Activated naive CD4-positive, alpha-beta T cell treated with anti-CD3 and anti-CD28 coated beads, Interleukin-2, amount 50 U/mL, for 24 hours (primary cell): Measurements from ENCODE around the gene C3orf70.

Experiments used
- H3K27ac Mint-ChIP-seq: one replicate; pipeline ENCODE4 v1.8.0; 2021; ENCODE audit warnings: mild to moderate bottlenecking, mixed read lengths
- H3K27me3 Mint-ChIP-seq: one replicate; pipeline ENCODE4 v1.8.0; 2021; ENCODE audit warnings: mixed read lengths
- H3K36me3 Mint-ChIP-seq: one replicate; pipeline ENCODE4 v1.8.0; 2021; ENCODE audit warnings: mixed read lengths
- H3K4me1 Mint-ChIP-seq: one replicate; pipeline ENCODE4 v1.8.0; 2021; ENCODE audit warnings: mixed read lengths
- H3K4me3 Mint-ChIP-seq: one replicate; pipeline ENCODE4 v1.8.0; 2021; ENCODE audit warnings: mild to moderate bottlenecking, mixed read lengths
- H3K9me3 Mint-ChIP-seq: one replicate; pipeline ENCODE4 v1.8.0; 2021; ENCODE audit warnings: mixed read lengths

Gene C3orf70

DNA sequence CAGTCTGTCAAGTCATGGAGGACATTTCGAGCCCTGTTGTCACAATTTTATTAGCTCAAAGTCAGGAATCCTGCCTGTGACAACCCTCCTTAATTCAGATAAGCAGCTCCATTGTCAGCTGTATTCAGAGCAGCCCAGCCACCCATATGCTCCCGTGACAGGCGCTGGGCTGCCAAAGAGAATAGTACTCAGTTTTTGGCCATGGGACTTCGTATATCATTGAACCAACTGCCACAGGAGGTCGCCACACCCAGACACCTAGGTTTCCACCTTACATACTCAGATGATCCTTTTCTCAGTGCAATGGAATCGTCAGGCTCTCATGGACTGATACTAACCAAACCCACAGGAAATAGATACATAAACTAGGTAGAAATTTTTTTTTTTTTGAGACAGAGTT is 100.2 kb downstream of the C3orf70 start:
- Mint-ChIP-seq H3K27ac (no peak overlapping the region), H3K27me3 (no peaks in the 10 kb centered on the region), H3K4me1 (no peaks in the 10 kb centered on the region), H3K36me3 (peaks cover 78% of the 10 kb centered on the region), H3K4me3 (no peak overlapping the region), H3K9me3 (peaks cover 34% of the 10 kb centered on the region)

DNA sequence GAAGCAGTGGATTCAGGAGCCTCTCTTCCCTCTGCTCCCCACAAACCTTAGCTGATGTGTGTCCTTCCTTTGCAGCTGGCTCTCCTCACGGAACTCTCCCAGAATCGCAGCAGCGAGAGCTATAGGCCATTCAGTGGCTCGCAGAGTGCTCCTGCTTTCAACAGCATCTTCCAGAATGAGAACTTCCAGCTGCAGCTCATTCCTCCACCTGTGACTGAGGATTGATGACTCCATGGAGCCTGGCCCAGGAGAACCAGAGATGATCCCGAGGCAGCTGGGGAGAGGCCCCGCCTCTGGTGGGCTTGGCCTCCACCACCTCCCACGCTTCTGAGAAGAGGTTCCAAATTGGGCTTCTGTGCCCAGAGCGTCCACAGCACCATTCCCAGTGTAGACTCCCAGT is 101.1 kb downstream of the C3orf70 start:
- H3K4me1 Mint-ChIP-seq = no peaks in the 10 kb centered on the region
- H3K27me3 Mint-ChIP-seq = no peaks in the 10 kb centered on the region
- no peak overlapping the region for H3K27ac Mint-ChIP-seq
- H3K36me3 Mint-ChIP-seq = peaks cover 81% of the 10 kb centered on the region
- H3K9me3 Mint-ChIP-seq = peaks cover 25% of the 10 kb centered on the region
- H3K4me3 Mint-ChIP-seq = no peak overlapping the region

DNA sequence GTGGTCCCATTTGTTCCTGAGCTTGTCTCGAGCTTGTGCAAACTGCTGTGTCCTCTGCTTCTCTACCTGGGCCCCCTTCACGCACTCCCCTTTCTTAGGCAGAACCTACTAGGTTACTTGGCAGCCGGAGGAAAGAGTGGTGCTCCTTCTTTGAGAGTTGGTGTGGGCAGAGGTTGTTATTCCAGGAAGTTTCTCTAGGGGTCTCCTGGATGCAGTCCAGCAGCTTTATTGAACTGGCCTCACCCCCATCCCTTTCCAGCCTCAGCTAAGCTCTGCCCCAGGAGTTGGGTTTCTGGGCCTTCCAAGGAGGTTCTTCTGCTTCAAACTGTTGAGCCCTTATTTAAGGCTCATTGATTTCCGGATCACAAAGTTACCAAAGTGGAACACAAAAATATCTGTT is 103.2 kb downstream of the C3orf70 start:
- no peaks in the 10 kb centered on the region for H3K27me3 Mint-ChIP-seq
- no peaks in the 10 kb centered on the region for H3K4me1 Mint-ChIP-seq
- no peak overlapping the region for H3K27ac Mint-ChIP-seq
- H3K36me3 Mint-ChIP-seq = peaks cover 87% of the 10 kb centered on the region
- H3K4me3 Mint-ChIP-seq = no peak overlapping the region
- H3K9me3 Mint-ChIP-seq = peaks cover 12% of the 10 kb centered on the region

DNA sequence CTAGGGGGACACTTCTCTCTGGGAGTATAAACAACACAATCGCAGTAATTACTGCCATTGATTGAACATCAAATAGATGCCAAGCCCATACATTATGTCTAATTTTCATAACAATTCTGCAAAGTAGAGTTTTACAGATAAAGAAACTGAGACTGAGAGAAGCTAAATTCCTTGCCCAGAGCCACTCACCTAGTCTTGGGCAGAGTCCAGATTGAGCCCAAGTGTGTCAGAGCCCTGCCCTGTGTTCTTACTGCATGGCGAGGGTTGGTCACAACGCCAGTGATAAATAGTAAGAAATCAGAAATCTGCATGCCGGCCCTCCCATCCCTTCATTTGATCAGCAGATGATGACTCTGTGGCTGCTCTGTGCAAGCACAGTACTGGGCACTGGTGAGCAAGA is 106.3 kb downstream of the C3orf70 start:
- Mint-ChIP-seq H3K27me3 (no peaks in the 10 kb centered on the region), H3K27ac (no peak overlapping the region), H3K36me3 (peaks cover 75% of the 10 kb centered on the region), H3K4me1 (no peaks in the 10 kb centered on the region), H3K4me3 (no peak overlapping the region), H3K9me3 (no peaks in the 10 kb centered on the region)

DNA sequence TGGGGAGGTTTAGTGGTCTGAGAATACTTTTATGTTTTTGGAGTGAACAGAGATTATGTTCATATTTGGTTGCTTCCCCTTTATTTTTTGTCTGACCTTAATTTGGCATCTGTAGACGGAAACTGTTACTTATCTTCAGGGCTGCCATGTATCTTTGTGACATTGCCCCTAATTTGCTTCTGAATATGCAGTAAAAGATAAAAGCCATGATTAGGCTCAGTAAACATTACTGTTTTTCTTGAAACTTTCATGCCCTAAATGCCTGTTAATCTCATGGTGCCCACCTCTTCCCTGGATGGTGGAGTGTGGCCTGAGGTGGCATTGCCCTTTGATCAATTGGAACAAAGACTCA is 106.7 kb downstream of the C3orf70 start:
- Mint-ChIP-seq H3K27me3 (no peaks in the 10 kb centered on the region), H3K4me1 (no peaks in the 10 kb centered on the region), H3K9me3 (no peaks in the 10 kb centered on the region), H3K27ac (no peak overlapping the region), H3K4me3 (no peak overlapping the region), H3K36me3 (peaks cover 74% of the 10 kb centered on the region)

DNA sequence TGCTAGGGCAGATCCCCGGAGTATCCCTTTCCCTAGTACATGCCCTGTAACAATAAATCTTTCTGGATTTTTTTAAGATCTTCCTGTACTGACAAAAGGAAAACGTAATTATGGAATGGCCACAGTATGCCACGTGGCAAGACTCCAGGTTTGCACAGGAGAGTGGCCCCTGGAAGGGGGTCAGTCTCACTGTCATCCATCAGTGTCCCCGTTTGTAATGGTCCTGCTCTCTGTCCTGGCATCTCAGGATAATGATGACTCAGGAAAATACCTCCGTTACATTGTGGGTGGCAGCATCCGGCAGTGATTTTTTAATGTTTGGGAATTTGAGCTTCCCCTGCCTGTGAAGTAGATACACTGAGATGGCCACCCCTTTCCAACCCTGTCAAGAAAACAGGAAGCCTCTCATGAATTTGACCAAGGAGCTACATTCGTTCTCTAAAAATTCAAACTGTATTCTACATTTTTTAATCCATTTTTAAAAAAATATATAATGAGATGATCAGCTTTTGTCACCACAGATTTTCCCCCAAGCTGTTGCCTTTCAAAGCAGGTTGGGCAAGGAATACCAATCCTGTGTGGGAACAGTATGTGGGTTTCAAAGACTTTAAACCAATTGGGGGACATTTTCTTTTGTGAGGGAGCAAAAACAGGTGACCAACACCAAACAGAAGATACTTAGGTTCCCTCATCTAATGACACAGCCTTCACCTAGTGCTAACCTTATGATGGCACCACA is 110.4 kb downstream of the C3orf70 start:
- peaks cover 61% of the 10 kb centered on the region for H3K36me3 Mint-ChIP-seq

DNA sequence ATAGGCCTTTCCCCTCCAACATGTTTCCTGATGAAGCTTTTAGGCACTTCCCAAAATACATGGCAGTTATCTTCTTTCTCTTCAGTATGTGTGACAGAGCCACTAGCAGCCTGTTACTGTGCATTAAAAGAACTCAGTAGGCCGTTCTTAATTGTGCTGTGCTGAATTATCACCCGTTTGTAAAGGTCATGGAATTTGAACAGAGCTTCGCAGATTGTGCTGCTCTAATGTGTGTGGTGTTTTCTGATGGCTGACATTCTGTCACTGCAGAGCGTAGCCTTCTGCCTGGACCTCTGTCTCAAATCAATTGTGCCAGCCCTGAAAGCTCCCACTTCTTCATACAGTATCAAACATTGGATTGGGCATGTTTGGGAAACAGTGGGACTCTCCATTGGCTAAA is 111.3 kb downstream of the C3orf70 start:
- Mint-ChIP-seq H3K27me3 (no peaks in the 10 kb centered on the region), H3K36me3 (peaks cover 58% of the 10 kb centered on the region), H3K27ac (no peak overlapping the region), H3K4me3 (no peak overlapping the region), H3K9me3 (no peaks in the 10 kb centered on the region), H3K4me1 (no peaks in the 10 kb centered on the region)

More for the DNA sequence above, 110.4 kb downstream of the C3orf70 start:
- Mint-ChIP-seq H3K27me3 (no peaks in the 10 kb centered on the region), H3K4me3 (no peak overlapping the region), H3K27ac (no peak overlapping the region), H3K9me3 (no peaks in the 10 kb centered on the region), H3K4me1 (no peaks in the 10 kb centered on the region)

DNA sequence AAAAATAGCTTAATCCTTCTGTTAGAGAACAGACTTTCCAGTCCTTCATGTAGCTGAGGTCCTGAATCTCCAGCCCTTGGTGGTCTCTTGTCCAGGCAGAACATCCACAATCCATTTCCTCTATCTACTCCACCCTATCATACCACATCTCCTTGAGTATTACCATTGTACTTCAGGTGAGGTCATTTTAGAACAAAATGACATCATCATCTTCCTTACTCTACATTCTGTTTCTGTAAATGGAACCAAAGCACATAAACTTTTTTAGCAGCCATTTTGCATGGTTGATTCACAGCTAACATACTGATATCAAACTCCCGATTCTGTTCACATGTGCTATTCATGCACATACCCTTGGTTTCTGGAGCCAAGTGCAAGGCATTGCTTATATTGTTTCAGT is 112.4 kb downstream of the C3orf70 start:
- Mint-ChIP-seq H3K4me1 (no peaks in the 10 kb centered on the region), H3K36me3 (peaks cover 58% of the 10 kb centered on the region)

DNA sequence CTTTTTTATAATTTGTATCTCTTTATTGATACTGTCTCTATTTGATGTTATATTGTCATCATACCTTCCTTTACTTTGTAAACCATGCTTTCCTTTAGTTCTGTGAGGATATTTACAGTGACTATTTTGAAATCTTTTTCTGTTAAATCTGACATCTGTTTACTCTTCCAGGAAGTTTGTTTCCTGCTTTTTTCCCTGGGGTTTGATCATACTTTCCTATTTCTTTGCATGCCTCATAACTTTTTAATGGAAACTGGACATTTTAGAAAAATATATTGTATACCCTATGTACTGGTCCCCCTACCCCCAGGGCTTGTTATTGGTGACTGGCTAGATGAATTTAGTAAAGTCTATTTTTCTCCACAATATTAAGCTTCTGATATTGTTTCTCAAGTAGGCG is 115.1 kb downstream of the C3orf70 start:
- Mint-ChIP-seq H3K36me3 (peaks cover 66% of the 10 kb centered on the region), H3K9me3 (peaks cover 17% of the 10 kb centered on the region), H3K4me1 (no peaks in the 10 kb centered on the region), H3K4me3 (no peak overlapping the region), H3K27me3 (no peaks in the 10 kb centered on the region), H3K27ac (no peak overlapping the region)

More for the DNA sequence above, 112.4 kb downstream of the C3orf70 start:
- Mint-ChIP-seq H3K27ac (no peak overlapping the region), H3K4me3 (no peak overlapping the region), H3K27me3 (no peaks in the 10 kb centered on the region), H3K9me3 (no peaks in the 10 kb centered on the region)

DNA sequence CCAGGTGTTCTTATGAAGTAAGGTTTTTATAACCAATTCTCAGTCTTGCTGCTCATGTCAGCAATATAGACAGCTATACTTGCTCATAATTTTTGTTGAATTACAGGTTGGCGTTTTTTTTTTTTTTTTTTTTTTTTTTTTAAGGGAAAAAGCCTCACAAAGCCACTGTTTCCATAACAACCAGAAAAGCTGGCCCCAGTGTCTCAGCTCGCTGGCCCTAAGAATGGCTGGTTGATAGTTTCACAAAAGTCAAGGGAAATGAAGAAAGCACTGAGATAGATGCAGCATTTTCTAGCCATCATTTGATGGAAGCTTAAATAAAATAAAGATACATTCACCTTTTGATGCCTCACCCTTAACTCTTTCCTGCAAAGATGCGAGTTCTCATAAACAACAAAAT is 121.9 kb downstream of the C3orf70 start:
- Mint-ChIP-seq H3K27me3 (no peaks in the 10 kb centered on the region), H3K4me3 (no peak overlapping the region), H3K4me1 (no peaks in the 10 kb centered on the region), H3K9me3 (peaks cover 17% of the 10 kb centered on the region), H3K27ac (no peak overlapping the region), H3K36me3 (peaks cover 57% of the 10 kb centered on the region)

DNA sequence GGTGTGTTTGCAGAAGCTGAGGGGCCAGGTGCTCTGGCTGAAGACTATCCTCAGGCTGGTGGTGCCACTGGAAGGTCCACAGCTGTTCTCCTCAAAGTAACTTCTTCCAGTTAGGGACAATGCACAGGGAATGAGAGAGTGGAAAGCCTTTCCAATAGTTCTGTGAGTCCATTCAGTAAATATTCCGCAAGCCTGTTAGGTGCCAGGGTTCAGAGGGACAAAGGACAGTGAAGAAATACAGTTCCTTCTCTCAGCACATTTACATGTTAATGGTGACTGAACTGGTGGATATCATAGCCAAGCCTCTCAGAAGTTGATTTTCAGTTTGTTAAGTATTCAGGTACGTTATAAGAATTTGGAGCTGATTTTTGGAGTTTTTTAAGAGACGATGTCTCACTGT is 122.5 kb downstream of the C3orf70 start:
- Mint-ChIP-seq H3K4me3 (no peak overlapping the region), H3K27ac (no peak overlapping the region), H3K36me3 (peaks cover 55% of the 10 kb centered on the region), H3K27me3 (no peaks in the 10 kb centered on the region), H3K4me1 (no peaks in the 10 kb centered on the region), H3K9me3 (peaks cover 17% of the 10 kb centered on the region)

DNA sequence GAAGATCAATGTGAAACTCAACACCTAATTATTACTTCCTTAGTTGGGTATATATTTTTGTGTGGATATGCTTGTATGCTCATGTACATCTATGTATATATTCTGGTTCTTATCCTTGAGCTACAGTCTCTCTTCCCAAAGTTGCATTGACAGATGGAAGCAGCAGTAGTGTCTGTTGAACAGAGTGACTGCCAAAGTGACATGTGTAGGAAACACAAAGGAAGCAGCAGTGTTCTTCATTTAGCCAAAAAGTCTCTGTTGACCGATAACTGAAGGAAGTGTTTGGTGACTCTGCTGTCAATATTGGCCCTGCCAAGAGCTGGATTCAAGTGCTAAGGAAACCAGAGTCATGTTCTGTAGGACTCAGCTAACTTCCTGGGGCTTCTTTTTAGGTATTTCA is 123.8 kb downstream of the C3orf70 start:
- Mint-ChIP-seq H3K4me3 (no peak overlapping the region), H3K4me1 (no peaks in the 10 kb centered on the region), H3K27me3 (no peaks in the 10 kb centered on the region), H3K36me3 (peaks cover 51% of the 10 kb centered on the region), H3K27ac (no peak overlapping the region), H3K9me3 (peaks cover 7% of the 10 kb centered on the region)

DNA sequence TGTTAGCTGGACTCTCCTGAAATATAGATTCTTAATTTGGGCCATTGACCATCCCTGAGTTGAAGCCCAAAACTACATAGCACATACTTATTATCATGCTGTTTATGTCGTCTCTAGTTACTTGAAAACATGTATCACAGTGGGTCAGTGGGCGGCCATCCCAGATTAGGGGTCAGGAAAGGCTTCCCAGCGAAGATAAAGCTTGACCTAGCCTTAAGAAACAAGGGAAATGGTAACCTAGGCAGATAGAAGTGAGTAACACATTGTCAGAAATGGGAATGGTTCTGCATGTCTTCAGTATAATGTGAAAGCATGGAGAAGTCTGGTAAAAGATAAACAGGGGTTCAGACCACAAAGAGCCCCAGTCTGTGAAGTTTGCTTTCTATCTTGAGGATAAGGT is 124.7 kb downstream of the C3orf70 start:
- no peak overlapping the region for H3K27ac Mint-ChIP-seq
- H3K27me3 Mint-ChIP-seq = no peaks in the 10 kb centered on the region
- peaks cover 42% of the 10 kb centered on the region for H3K36me3 Mint-ChIP-seq

More for the DNA sequence above, 124.7 kb downstream of the C3orf70 start:
- H3K4me3 Mint-ChIP-seq = no peak overlapping the region
- H3K9me3 Mint-ChIP-seq = peaks cover under 1% of the 10 kb centered on the region
- no peaks in the 10 kb centered on the region for H3K4me1 Mint-ChIP-seq
